Measurements from ENCODE around the gene TMEM202. TPM values are rescaled to one million over a fixed set of nuclear protein-coding genes. Genes with fewer than 3 reads are reported as not detected.

Gene TMEM202
- total RNA-seq, 2 experiments from 2014 or later = not detected

DNA sequence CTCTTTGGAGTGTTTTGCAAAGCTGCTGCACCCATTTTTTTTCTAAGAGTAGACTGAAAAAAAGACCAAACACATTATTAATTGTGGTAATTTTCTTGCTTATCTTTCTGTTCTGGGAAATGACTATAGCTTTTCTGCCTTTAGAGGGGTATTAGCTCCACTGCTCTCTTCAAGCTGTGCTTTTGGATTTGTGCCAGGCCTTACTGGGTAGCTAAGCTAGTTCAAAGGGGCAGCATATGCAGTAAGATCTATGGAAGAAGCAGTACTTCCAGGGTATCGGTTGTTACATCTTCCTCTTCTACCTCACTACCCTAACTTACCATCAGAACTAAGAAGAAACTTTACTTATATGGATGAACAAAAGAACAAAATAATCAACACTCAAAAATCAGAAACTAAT lies 47.3 kb downstream of the TMEM202 start:
- H3K9me3 ChIP-seq (ENCODE audit: low read length) = no peaks in the 10 kb centered on the region
- no peak for TF ChIP-seq EZH2phosphoT487 (IDR thresholded peaks at IDR 0.05; ENCODE audit: borderline replicate concordance, low read depth, low read length)
- TF ChIP-seq, protein P1, sequence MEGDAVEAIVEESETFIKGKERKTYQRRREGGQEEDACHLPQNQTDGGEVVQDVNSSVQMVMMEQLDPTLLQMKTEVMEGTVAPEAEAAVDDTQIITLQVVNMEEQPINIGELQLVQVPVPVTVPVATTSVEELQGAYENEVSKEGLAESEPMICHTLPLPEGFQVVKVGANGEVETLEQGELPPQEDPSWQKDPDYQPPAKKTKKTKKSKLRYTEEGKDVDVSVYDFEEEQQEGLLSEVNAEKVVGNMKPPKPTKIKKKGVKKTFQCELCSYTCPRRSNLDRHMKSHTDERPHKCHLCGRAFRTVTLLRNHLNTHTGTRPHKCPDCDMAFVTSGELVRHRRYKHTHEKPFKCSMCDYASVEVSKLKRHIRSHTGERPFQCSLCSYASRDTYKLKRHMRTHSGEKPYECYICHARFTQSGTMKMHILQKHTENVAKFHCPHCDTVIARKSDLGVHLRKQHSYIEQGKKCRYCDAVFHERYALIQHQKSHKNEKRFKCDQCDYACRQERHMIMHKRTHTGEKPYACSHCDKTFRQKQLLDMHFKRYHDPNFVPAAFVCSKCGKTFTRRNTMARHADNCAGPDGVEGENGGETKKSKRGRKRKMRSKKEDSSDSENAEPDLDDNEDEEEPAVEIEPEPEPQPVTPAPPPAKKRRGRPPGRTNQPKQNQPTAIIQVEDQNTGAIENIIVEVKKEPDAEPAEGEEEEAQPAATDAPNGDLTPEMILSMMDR (conservative IDR thresholded peaks at IDR 0.05; ENCODE audit: low read length) = no peak
- no peak overlapping the region for H2AFZ ChIP-seq (ENCODE audit: low read length)
- intact Hi-C loops (cut with micrococcal nuclease; ENCODE audit: unreplicated experiment) = no loop called here
- H3K27ac ChIP-seq (ENCODE audit: low read depth, low read length, poor library complexity, severe bottlenecking) = no peak overlapping the region
- H4K20me1 ChIP-seq (ENCODE audit: insufficient read depth, low read length) = no peaks in the 10 kb centered on the region
- no peaks in the 10 kb centered on the region for H3K79me2 ChIP-seq (ENCODE audit: insufficient read depth, low read depth, low read length)
- no TSS peak for BruUV-seq (replicated peaks)
- H3K4me3 ChIP-seq (ENCODE audit: low read depth, low read length, poor library complexity, severe bottlenecking) = no peak overlapping the region
- ChIA-PET CTCF (ENCODE audit: unreplicated experiment) (no interaction called here), POLR2A (no interaction called here)
- H3K9me2 ChIP-seq (ENCODE audit: insufficient read depth, low read length) = no peaks in the 10 kb centered on the region
- DNase-seq (ENCODE audit: low spot score) = no peak
- H3K4me2 ChIP-seq (ENCODE audit: low read length) = no peak overlapping the region
- H3K36me3 ChIP-seq (ENCODE audit: insufficient read depth, low read length) = no peaks in the 10 kb centered on the region
- H3K4me1 ChIP-seq (ENCODE audit: insufficient read depth, low read length, poor library complexity, severe bottlenecking) = no peaks in the 10 kb centered on the region

- H3K4me3 ChIP-seq (ENCODE audit: low read depth, low read length, poor library complexity, severe bottlenecking) = no peak overlapping the region
Measured at GRCh38 chr15:72450805-72451204, 52.7 kb downstream of the TMEM202 start.

GRCh38 chr15:72451224-72451623 lies 53.1 kb downstream of the TMEM202 start:
- CTCF ChIA-PET (ENCODE audit: unreplicated experiment) = no interaction called here
- Histone ChIP-seq H3K9me3 (ENCODE audit: low read length) (no peaks in the 10 kb centered on the region), H3K27ac (ENCODE audit: low read depth, low read length, poor library complexity, severe bottlenecking) (no peak overlapping the region), H4K20me1 (ENCODE audit: insufficient read depth, low read length) (no peaks in the 10 kb centered on the region), H3K4me2 (ENCODE audit: low read length) (no peak overlapping the region), H2AFZ (ENCODE audit: low read length) (no peak overlapping the region), H3K4me1 (ENCODE audit: insufficient read depth, low read length, poor library complexity, severe bottlenecking) (no peaks in the 10 kb centered on the region), H3K79me2 (ENCODE audit: insufficient read depth, low read depth, low read length) (no peaks in the 10 kb centered on the region), H3K36me3 (ENCODE audit: insufficient read depth, low read length) (no peaks in the 10 kb centered on the region), H3K9me2 (ENCODE audit: insufficient read depth, low read length) (no peaks in the 10 kb centered on the region), H3K4me3 (ENCODE audit: low read depth, low read length, poor library complexity, severe bottlenecking) (no peak overlapping the region)
- TF ChIP-seq, protein P1 (conservative IDR thresholded peaks at IDR 0.05; ENCODE audit: low read length) = no peak
- no peak for TF ChIP-seq EZH2phosphoT487 (IDR thresholded peaks at IDR 0.05; ENCODE audit: borderline replicate concordance, low read depth, low read length)
- no peak for DNase-seq (ENCODE audit: low spot score)
- intact Hi-C loops (cut with micrococcal nuclease; ENCODE audit: unreplicated experiment) = no loop called here
- POLR2A ChIA-PET = interaction anchor here (0.6 to 0.7 kb wide), 2 partner anchors 17 to 1558 kb away, joined by 3 to 4 read pairs; no protein-coding TSS in a partner anchor
- BruUV-seq (replicated peaks) = no TSS peak

More at GRCh38 chr15:72450805-72451204, 52.7 kb downstream of the TMEM202 start:
- ChIA-PET POLR2A (interaction anchor here (0.5 kb wide), 1 partner anchor 617 kb away, joined by 4 read pairs; no protein-coding TSS in a partner anchor), CTCF (ENCODE audit: unreplicated experiment) (no interaction called here)
- Histone ChIP-seq H3K79me2 (ENCODE audit: insufficient read depth, low read depth, low read length) (no peaks in the 10 kb centered on the region), H3K4me2 (ENCODE audit: low read length) (no peak overlapping the region), H2AFZ (ENCODE audit: low read length) (no peak overlapping the region), H3K9me3 (ENCODE audit: low read length) (no peaks in the 10 kb centered on the region), H3K27ac (ENCODE audit: low read depth, low read length, poor library complexity, severe bottlenecking) (no peak overlapping the region), H3K36me3 (ENCODE audit: insufficient read depth, low read length) (no peaks in the 10 kb centered on the region), H4K20me1 (ENCODE audit: insufficient read depth, low read length) (no peaks in the 10 kb centered on the region), H3K4me1 (ENCODE audit: insufficient read depth, low read length, poor library complexity, severe bottlenecking) (no peaks in the 10 kb centered on the region), H3K9me2 (ENCODE audit: insufficient read depth, low read length) (no peaks in the 10 kb centered on the region)
- no TSS peak for BruUV-seq (replicated peaks)
- intact Hi-C loops (cut with micrococcal nuclease; ENCODE audit: unreplicated experiment) = no loop called here
- DNase-seq (ENCODE audit: low spot score) = no peak
- TF ChIP-seq EZH2phosphoT487 (IDR thresholded peaks at IDR 0.05; ENCODE audit: borderline replicate concordance, low read depth, low read length) = no peak
- TF ChIP-seq, protein P1 (conservative IDR thresholded peaks at IDR 0.05; ENCODE audit: low read length) = no peak
